Measurements from ENCODE around the gene FGR.

GRCh38 chr1:27581823-27582243, 53.2 kb downstream of the FGR start:
- TF ChIP-seq POLR2A (IDR thresholded peaks at IDR 0.05): no peak
- no peak for TF ChIP-seq CTCF (IDR thresholded peaks at IDR 0.05)
- no peak for TF ChIP-seq POLR2AphosphoS5 (IDR thresholded peaks at IDR 0.05)
